Suprapubic skin (tissue), 3 donors: ENCODE data around the gene LYST.

Source experiments
- POLR2AphosphoS5 ChIP-seq, 3 donors: sonication (generic); formaldehyde crosslinking; IDR thresholded peaks; one replicate each; pipeline ENCODE4 v1.6.1; 2017; ENCODE audit warnings: antibody characterized with exemption in 3 of 3
- TF ChIP-seq, protein P1 (sequence below), 2 donors: fragments of 200-600 bp in 1 of 2; fragments of 450-650 bp in 1 of 2; sonication (generic) in 1 of 2; IDR thresholded peaks; one replicate each; pipeline ENCODE4 v1.5.1; 2016 to 2019; ENCODE audit warnings: antibody characterized with exemption in 2 of 2, mild to moderate bottlenecking in 1 of 2, moderate library complexity in 1 of 2

DNA sequence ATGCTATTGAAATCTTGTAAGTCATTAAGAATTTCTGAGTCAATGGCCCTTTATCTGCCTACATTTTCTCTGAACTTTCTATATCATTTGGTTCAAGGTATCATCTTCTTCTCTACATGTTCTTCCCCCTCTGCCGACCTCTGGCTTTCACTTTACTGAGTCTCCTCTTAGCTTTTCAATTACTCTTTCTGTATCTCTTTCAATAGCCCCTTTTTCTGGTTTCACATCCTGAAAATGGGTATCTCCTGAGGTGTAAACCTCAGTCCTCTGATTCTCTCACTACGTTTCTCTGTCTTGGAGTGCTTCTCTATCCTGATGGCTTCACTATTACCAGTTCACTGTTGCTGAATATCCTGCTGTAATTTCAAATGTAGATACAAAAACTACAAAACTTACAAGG, 98.9 kb downstream of the LYST start:
- TF ChIP-seq, protein P1, sequence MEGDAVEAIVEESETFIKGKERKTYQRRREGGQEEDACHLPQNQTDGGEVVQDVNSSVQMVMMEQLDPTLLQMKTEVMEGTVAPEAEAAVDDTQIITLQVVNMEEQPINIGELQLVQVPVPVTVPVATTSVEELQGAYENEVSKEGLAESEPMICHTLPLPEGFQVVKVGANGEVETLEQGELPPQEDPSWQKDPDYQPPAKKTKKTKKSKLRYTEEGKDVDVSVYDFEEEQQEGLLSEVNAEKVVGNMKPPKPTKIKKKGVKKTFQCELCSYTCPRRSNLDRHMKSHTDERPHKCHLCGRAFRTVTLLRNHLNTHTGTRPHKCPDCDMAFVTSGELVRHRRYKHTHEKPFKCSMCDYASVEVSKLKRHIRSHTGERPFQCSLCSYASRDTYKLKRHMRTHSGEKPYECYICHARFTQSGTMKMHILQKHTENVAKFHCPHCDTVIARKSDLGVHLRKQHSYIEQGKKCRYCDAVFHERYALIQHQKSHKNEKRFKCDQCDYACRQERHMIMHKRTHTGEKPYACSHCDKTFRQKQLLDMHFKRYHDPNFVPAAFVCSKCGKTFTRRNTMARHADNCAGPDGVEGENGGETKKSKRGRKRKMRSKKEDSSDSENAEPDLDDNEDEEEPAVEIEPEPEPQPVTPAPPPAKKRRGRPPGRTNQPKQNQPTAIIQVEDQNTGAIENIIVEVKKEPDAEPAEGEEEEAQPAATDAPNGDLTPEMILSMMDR (IDR thresholded peaks at IDR 0.05), result no peak
- TF ChIP-seq POLR2AphosphoS5 (IDR thresholded peaks at IDR 0.05), result no peak
